Esophagus squamous epithelium (tissue), 5 donors: ENCODE data around the gene LLCFC1. TPM values are rescaled to one million over a fixed set of nuclear protein-coding genes. Genes with fewer than 3 reads are reported as not detected.

ENCODE experiments used
- DNase-seq: peaks from one replicate; lab custom pipeline; 2025; lab: John Stamatoyannopoulos, UW
- H3K27ac ChIP-seq, 4 donors: fragments of 200-600 bp; sonication (generic); one replicate each; pipeline ENCODE4 v1.5.1; 2016 to 2019; ENCODE audit warnings: mild to moderate bottlenecking in 1 of 4
- H3K27me3 ChIP-seq, 4 donors: fragments of 200-600 bp; sonication (generic); 1 replicate in 3 of 4; 2 replicates in 1 of 4; pipeline versions ENCODE4 v1.5.1 to v1.6.0; 2017 to 2021; ENCODE audit warnings: antibody characterized with exemption in 1 of 4
- H3K36me3 ChIP-seq, 3 donors: fragments of 200-600 bp; sonication (generic); one replicate each; pipeline ENCODE4 v1.5.1; 2016 to 2019
- H3K4me1 ChIP-seq, 3 donors: fragments of 200-600 bp; sonication (generic); one replicate each; pipeline ENCODE4 v1.5.1; 2017 to 2019
- H3K4me3 ChIP-seq, 4 donors: fragments of 200-600 bp; sonication (generic); 1 replicate in 3 of 4; 2 replicates in 1 of 4; pipeline ENCODE4 v1.5.1; 2016 to 2019; ENCODE audit warnings: mild to moderate bottlenecking in 2 of 4, moderate library complexity in 1 of 4
- H3K9me3 ChIP-seq, 3 donors: fragments of 200-600 bp; sonication (generic); one replicate each; pipeline ENCODE4 v1.5.1; 2016 to 2019
- POLR2A ChIP-seq, 4 donors: fragments of 450-650 bp; IDR thresholded peaks; one replicate each; pipeline ENCODE4 v1.6.1; 2017; ENCODE audit warnings: antibody characterized with exemption in 4 of 4, mild to moderate bottlenecking in 4 of 4, moderate library complexity in 3 of 4
- WGBS, 2 donors: methylation state at CpG; one replicate each; pipeline ENCODE4 v1.1.5; 2018; 5-methylcytosine and 5-hydroxymethylcytosine counted together
- intact Hi-C: fragments of 100-400 bp; cut with DNase I; formaldehyde crosslinking; loops from one replicate; pipeline ENCODE4 v1.15.0; 2022
- total RNA-seq, 4 donors: library from RNA; depleted of rRNA; stranded (reverse); fragments of >200 nt; gene quantifications; one replicate each; pipeline ENCODE4 v1.1.0, GENCODE V29; 2016
- TF ChIP-seq, protein P1 (sequence below), 6 experiments: fragments of 450-650 bp in 4 of 6; fragments of 200-600 bp in 2 of 6; sonication (generic) in 2 of 6; IDR thresholded peaks; one replicate each; pipeline ENCODE4 v1.5.1; 2016 to 2019; ENCODE audit warnings: antibody characterized with exemption in 6 of 6, mild to moderate bottlenecking in 4 of 6, moderate library complexity in 4 of 6
- donor health status: DM: yes; HTN: yes; CAD: no.

The LLCFC1 gene
- total RNA-seq, 4 donors from 2014 or later: not detected

DNA sequence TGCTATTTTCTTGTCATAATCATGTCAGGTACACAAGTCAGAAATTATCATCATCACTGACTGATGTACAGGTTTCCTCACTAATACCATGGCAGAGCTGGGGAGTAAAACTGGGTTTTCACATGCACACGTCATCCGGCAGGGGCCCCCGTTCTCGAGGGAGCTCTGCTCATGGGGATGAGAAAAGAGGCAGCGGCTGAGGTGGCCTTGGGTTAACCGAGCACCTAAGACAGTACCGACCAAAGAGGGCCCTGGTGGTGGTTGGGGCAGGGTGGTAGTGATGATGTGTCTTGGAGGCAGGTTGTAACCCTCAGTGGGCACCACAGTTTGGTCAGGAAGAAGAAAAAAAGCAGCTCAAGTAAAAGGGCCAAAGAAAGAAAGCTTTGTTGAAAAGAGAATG lies 41.6 kb upstream of the LLCFC1 start:
- intact Hi-C loops: no loop called here
- WGBS, 2 donors: 83 to 91% methylated on average over 3 to 7 of the region's 7 CpGs
- H3K27ac ChIP-seq: peak overlapping the region in 1 of 4 donors; percentile 11

DNA sequence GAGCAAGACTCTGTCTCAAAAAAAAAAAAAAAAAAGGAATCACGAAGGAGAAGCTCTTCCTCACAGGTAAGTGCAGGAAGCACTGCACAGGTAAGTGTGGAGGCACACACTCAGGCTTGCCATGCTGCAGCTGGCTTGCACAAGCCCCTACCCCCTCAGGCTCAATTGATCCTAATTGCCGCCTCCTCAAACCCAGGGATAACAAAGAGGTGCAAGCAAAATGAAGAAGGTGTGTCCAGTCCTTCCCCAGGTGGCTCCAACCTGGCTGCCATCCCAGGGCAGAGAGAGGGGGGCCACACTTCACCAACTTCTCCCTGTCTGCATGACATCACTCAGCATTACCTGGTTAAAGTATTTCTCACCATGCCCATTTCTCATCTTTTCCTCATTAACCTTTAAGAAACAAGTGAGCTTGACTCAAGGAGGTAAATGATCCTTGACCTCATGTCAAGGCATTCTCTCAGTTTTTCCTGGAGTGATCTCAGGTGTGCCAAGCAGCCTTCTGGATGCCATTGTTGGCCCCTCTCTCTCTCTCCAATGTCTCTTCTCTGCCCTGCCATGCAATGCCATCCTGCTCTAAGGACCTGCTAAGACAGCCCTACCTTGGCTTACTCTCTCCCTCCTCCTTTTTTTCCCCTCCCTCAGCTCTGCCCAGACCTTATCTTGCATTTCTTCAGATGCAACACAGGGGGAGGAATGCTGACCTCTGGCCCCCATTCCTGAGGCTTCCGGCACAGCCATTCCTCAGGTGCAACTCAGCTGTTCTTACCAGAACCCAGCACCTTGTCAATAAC lies 40.7 kb upstream of the LLCFC1 start:
- peak overlapping the region in 2 of 4 donors; percentile 8 to 11 for H3K27ac ChIP-seq
- intact Hi-C loops: no loop called here
- H3K4me3 ChIP-seq: no peak overlapping the region
- no peaks in the 10 kb centered on the region for H3K36me3 ChIP-seq
- H3K27me3 ChIP-seq: no peaks in the 10 kb centered on the region
- DNase-seq: no peak
- H3K9me3 ChIP-seq: no peaks in the 10 kb centered on the region
- 36 to 37% methylated on average over 3 of the region's 3 CpGs for WGBS, 2 donors
- H3K4me1 ChIP-seq: peaks cover 0 to 54% (median 6%) of the 10 kb centered on the region in 3 donors
- TF ChIP-seq, protein P1, sequence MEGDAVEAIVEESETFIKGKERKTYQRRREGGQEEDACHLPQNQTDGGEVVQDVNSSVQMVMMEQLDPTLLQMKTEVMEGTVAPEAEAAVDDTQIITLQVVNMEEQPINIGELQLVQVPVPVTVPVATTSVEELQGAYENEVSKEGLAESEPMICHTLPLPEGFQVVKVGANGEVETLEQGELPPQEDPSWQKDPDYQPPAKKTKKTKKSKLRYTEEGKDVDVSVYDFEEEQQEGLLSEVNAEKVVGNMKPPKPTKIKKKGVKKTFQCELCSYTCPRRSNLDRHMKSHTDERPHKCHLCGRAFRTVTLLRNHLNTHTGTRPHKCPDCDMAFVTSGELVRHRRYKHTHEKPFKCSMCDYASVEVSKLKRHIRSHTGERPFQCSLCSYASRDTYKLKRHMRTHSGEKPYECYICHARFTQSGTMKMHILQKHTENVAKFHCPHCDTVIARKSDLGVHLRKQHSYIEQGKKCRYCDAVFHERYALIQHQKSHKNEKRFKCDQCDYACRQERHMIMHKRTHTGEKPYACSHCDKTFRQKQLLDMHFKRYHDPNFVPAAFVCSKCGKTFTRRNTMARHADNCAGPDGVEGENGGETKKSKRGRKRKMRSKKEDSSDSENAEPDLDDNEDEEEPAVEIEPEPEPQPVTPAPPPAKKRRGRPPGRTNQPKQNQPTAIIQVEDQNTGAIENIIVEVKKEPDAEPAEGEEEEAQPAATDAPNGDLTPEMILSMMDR (IDR thresholded peaks at IDR 0.05): no peak
- no peak for TF ChIP-seq POLR2A (IDR thresholded peaks at IDR 0.05)

More for the DNA sequence above, 41.6 kb upstream of the LLCFC1 start:
- H3K4me1 ChIP-seq: peaks cover 0 to 53% (median 6%) of the 10 kb centered on the region in 3 donors
- DNase-seq: no peak
- no peaks in the 10 kb centered on the region for H3K36me3 ChIP-seq
- H3K4me3 ChIP-seq: no peak overlapping the region
- TF ChIP-seq, protein P1 (IDR thresholded peaks at IDR 0.05): no peak
- no peak for TF ChIP-seq POLR2A (IDR thresholded peaks at IDR 0.05)
- H3K9me3 ChIP-seq: no peaks in the 10 kb centered on the region
- peaks cover 0 to 4% (median 0%) of the 10 kb centered on the region in 4 donors for H3K27me3 ChIP-seq

DNA sequence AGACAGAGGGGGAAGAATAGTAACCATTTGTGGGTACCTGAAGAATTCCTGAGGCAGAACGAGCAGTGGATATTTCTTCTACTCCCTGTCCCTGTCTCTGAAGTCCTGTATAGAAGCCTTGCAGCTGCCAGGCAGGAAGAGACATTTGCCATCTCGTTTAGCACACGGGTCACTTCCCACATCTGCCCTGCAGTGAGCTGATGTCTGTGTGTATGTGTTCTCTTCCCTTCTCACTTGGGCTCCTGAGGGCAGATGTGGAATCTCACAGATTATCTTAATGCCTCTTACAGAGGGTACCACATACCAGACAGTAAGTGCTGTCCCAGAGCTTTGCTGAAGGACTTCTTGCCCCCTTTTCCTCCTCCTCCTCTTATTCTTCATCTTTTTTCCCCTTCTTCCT lies 39.6 kb upstream of the LLCFC1 start:
- Histone ChIP-seq H3K27ac (peak overlapping the region in 2 of 4 donors; percentile 6 to 20), H3K4me3 (no peak overlapping the region), H3K36me3 (no peaks in the 10 kb centered on the region), H3K4me1 (peaks cover 0 to 54% (median 6%) of the 10 kb centered on the region in 3 donors), H3K27me3 (no peaks in the 10 kb centered on the region), H3K9me3 (no peaks in the 10 kb centered on the region)
- TF ChIP-seq, protein P1 (IDR thresholded peaks at IDR 0.05): no peak
- TF ChIP-seq POLR2A (IDR thresholded peaks at IDR 0.05): no peak
- no peak for DNase-seq
- 23 to 24% methylated on average over 3 of the region's 3 CpGs for WGBS, 2 donors
- intact Hi-C loops: no loop called here

DNA sequence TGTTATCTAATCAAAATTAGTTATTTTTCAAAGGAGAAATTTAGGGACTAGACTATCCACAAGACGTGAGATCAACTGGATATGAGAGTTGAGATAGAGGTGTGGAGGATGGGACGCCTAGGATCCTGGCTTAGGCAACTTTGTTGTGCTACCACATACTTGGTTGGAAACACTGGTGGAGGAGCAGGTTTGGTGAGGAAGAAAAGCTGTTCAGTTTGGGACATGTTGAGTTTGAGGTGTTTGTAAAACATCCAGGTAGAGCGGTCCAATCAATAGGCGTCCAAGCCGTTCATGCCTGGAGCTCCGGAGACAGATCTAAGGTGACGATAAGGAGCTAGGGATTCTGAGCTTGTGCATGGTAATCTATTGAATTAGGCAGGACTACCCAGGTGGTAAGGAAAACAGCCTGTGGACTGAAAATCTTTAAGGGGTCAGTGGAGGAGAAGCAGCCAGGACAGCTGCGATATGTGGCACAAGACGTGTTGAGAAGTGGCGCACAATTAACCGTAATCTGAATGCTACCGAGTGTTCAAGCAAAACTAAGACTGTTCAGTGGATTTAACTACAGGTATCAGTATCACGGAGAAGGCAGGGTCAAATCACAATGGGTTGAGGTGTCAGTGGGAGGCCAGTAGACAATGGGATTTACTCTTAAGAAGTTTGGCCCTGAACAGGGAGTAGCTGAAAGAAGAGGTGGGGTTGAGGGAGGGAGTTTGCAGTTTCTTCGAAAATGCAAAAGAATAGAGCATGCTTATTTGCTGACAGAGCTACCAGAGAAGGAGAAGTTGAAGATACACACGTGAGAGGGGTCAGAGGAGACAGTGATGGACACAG lies 37.6 kb upstream of the LLCFC1 start:
- no peaks in the 10 kb centered on the region for H3K9me3 ChIP-seq
- H3K36me3 ChIP-seq: no peaks in the 10 kb centered on the region
- TF ChIP-seq, protein P1 (IDR thresholded peaks at IDR 0.05): no peak
- no peak for TF ChIP-seq POLR2A (IDR thresholded peaks at IDR 0.05)
- DNase-seq: no peak
- peaks cover 0 to 54% (median 6%) of the 10 kb centered on the region in 3 donors for H3K4me1 ChIP-seq
- intact Hi-C loops: no loop called here
- H3K27ac ChIP-seq: peak overlapping the region in 3 of 4 donors; percentile 33 to 58 (median 49)
- WGBS, 2 donors: 32 to 64% methylated on average over 15 of the region's 15 CpGs
- no peaks in the 10 kb centered on the region for H3K27me3 ChIP-seq
- H3K4me3 ChIP-seq: no peak overlapping the region

DNA sequence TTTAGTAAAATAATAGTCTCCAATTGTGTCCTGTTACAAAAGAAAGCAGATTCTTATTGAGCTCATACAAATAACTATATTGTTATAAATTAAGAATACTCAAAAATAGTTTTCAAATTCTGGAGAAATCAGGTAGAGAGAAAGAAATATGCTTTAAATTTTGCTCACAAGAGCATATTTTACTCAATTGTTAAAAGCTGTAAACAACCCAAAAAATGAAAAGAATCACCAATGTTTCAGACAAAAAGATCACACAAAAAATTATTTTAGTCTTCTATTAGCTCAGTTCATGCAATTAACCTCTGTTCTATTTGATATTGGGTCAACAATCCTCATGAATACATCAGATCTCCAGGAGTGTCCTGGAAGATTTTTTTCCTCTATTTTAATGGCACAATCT lies 35.2 kb upstream of the LLCFC1 start:
- DNase-seq: no peak
- peaks cover 0 to 4% (median 0%) of the 10 kb centered on the region in 4 donors for H3K27me3 ChIP-seq
- intact Hi-C loops: no loop called here

More for the DNA sequence above, 35.2 kb upstream of the LLCFC1 start:
- Histone ChIP-seq H3K27ac (no peak overlapping the region), H3K36me3 (no peaks in the 10 kb centered on the region), H3K9me3 (no peaks in the 10 kb centered on the region), H3K4me1 (peaks cover 0 to 39% (median 0%) of the 10 kb centered on the region in 3 donors), H3K4me3 (no peak overlapping the region)
- TF ChIP-seq, protein P1 (IDR thresholded peaks at IDR 0.05): no peak
- no peak for TF ChIP-seq POLR2A (IDR thresholded peaks at IDR 0.05)
